Body of pancreas (tissue), 4 donors: ENCODE data around the gene ARID1A.

Experiments used
- CTCF ChIP-seq, 7 experiments: fragments of 450-650 bp in 4 of 7; fragments of 200-600 bp in 3 of 7; sonication (generic) in 3 of 7; IDR thresholded peaks; one replicate each; pipeline ENCODE4 v1.5.1; 2016 to 2019; ENCODE audit warnings: antibody characterized with exemption in 7 of 7
- POLR2A ChIP-seq, 3 donors: fragments of 450-650 bp; IDR thresholded peaks; one replicate each; pipeline ENCODE4 v1.6.1; 2016; ENCODE audit warnings: antibody characterized with exemption in 3 of 3, mild to moderate bottlenecking in 2 of 3

GRCh38 chr1:26749458-26749857 is 53.6 kb downstream of the ARID1A start:
- TF ChIP-seq CTCF (IDR thresholded peaks at IDR 0.05) (no peak), POLR2A (IDR thresholded peaks at IDR 0.05) (no peak)
